HG02885 (cell line): Measurements from ENCODE around the gene RNF25.

Experiments used
- ATAC-seq: cut with Tn5 transposase; IDR thresholded peaks from one replicate; pipeline ENCODE4 v1.9.1; 2021; ENCODE audit warnings: mild to moderate bottlenecking; ENCODE audit not compliant: unreplicated experiment, poor library complexity

RNF25 gene

GRCh38 chr2:218635719-218636118, 36.1 kb downstream of the RNF25 start:
- ATAC-seq = no peak

GRCh38 chr2:218631837-218632236, 40.0 kb downstream of the RNF25 start:
- no peak for ATAC-seq

GRCh38 chr2:218627939-218628338, 43.9 kb downstream of the RNF25 start:
- no peak for ATAC-seq

- no peak for ATAC-seq
Measured at GRCh38 chr2:218626369-218626768, 45.4 kb downstream of the RNF25 start.

- ATAC-seq = no peak
Measured at GRCh38 chr2:218623366-218623705, 48.5 kb downstream of the RNF25 start.

GRCh38 chr2:218622606-218623365, 49.0 kb downstream of the RNF25 start:
- ATAC-seq = no peak

GRCh38 chr2:218621007-218621406, 50.8 kb downstream of the RNF25 start:
- no peak for ATAC-seq

GRCh38 chr2:218618102-218618860, 53.5 kb downstream of the RNF25 start:
- no peak for ATAC-seq

- no peak for ATAC-seq
Measured at GRCh38 chr2:218615868-218616315, 55.9 kb downstream of the RNF25 start.
